Endodermal cell (in vitro differentiated cells): ENCODE measurements around the gene RBKS. TPM values are rescaled to one million over a fixed set of nuclear protein-coding genes. Genes with fewer than 3 reads are reported as not detected.

Experiments
- DNase-seq: peaks from one replicate; pipeline ENCODE4 v3.0.0-alpha.2; 2017
- H3K27ac ChIP-seq: 2 replicates; pipeline ENCODE4 v1.5.1; 2013; ENCODE audit warnings: mild to moderate bottlenecking, low read depth, low read length, moderate library complexity
- H3K27me3 ChIP-seq: 2 replicates; pipeline ENCODE4 v1.6.1; 2013; ENCODE audit warnings: mild to moderate bottlenecking, low read length, moderate library complexity; ENCODE audit not compliant: insufficient read depth, control insufficient read depth, poor library complexity, severe bottlenecking
- H3K36me3 ChIP-seq: 2 replicates; pipeline ENCODE4 v1.7.0; 2013; ENCODE audit warnings: mild to moderate bottlenecking, low read length, moderate library complexity; ENCODE audit not compliant: control insufficient read depth, insufficient read depth
- H3K4me1 ChIP-seq: one replicate; pipeline ENCODE4 v1.7.0; 2013; ENCODE audit warnings: low read length; ENCODE audit not compliant: control insufficient read depth, insufficient read depth
- H3K4me3 ChIP-seq: 2 replicates; pipeline ENCODE4 v1.5.1; 2013; ENCODE audit warnings: mild to moderate bottlenecking, low read length, moderate library complexity
- H3K9ac ChIP-seq: 2 replicates; pipeline ENCODE4 v1.6.1; 2013; ENCODE audit warnings: mild to moderate bottlenecking, low read length, moderate library complexity; ENCODE audit not compliant: poor library complexity, severe bottlenecking; ENCODE audit errors: extremely low read depth
- H3K9me3 ChIP-seq: 2 replicates; pipeline ENCODE4 v1.6.1; 2013; ENCODE audit warnings: mild to moderate bottlenecking, low read length, moderate library complexity; ENCODE audit not compliant: control insufficient read depth
- H3K27ac Mint-ChIP-seq: 2 replicates; pipeline ENCODE4 v1.8.0; 2020; ENCODE audit warnings: mixed read lengths
- H3K27me3 Mint-ChIP-seq: 2 replicates; pipeline ENCODE4 v1.8.0; 2021; ENCODE audit warnings: mild to moderate bottlenecking, mixed read lengths; ENCODE audit not compliant: insufficient read depth
- H3K36me3 Mint-ChIP-seq: 2 replicates; pipeline ENCODE4 v1.8.0; 2020; ENCODE audit warnings: low read depth, mixed read lengths
- H3K4me1 Mint-ChIP-seq: 2 replicates; pipeline ENCODE4 v1.8.0; 2020; ENCODE audit warnings: mixed read lengths
- H3K4me3 Mint-ChIP-seq: 2 replicates; pipeline ENCODE4 v1.8.0; 2020; ENCODE audit warnings: mild to moderate bottlenecking, moderate library complexity, mixed read lengths
- H3K9me3 Mint-ChIP-seq: 2 replicates; pipeline ENCODE4 v1.8.0; 2020; ENCODE audit warnings: mild to moderate bottlenecking, mixed read lengths
- CTCF ChIP-seq: fragments of 200-600 bp; sonication (generic); conservative IDR thresholded peaks from 2 replicates; pipeline ENCODE4 v1.5.0; 2021; ENCODE audit warnings: antibody characterized with exemption, mild to moderate bottlenecking
- WGBS, 2 experiments: methylation state at CpG; one replicate each; pipeline versions ENCODE4 v1.1.5 to v1.1.7; 2013; ENCODE audit warnings: missing lambda C conversion rate in 2 of 2, mixed read lengths in 1 of 2; ENCODE audit not compliant: insufficient coverage in 1 of 2, insufficient read length in 1 of 2; 5-methylcytosine and 5-hydroxymethylcytosine counted together
- total RNA-seq, 2 donors: library from RNA; stranded (reverse); fragmentation: NEBNext Ultra II Directional in 1 of 2; extraction: Animal tissue kit (Norgen Biotek cat#: 25700) in 1 of 2; gene quantifications; 2 replicates in 1 of 2; 3 replicates in 1 of 2; pipeline ENCODE4 v1.2.1, GENCODE V29; 2021

The RBKS gene
- total RNA-seq, 2 donors from 2014 or later: 4.4 to 4.9 TPM

- Mint-ChIP-seq H3K27ac (no peak overlapping the region), H3K27me3 (peaks cover 23% of the 10 kb centered on the region), H3K36me3 (no peaks in the 10 kb centered on the region), H3K4me3 (no peak overlapping the region), H3K9me3 (peaks cover 23% of the 10 kb centered on the region), H3K4me1 (no peaks in the 10 kb centered on the region)
- H3K4me3 ChIP-seq: no peak overlapping the region
- no peak for DNase-seq
- TF ChIP-seq CTCF: no peak
- peaks cover 27% of the 10 kb centered on the region for H3K9me3 ChIP-seq
- WGBS, 2 experiments: 76% methylated on average over 3 of the region's 3 CpGs; no CpG with 5 or more reads in 1 of the 2 experiments
- H3K27ac ChIP-seq: no peak overlapping the region
- H3K36me3 ChIP-seq: no peaks in the 10 kb centered on the region
- H3K9ac ChIP-seq: no peak overlapping the region
- H3K27me3 ChIP-seq: peaks cover 12% of the 10 kb centered on the region
- H3K4me1 ChIP-seq: no peaks in the 10 kb centered on the region
Observed at GRCh38 chr2:27856956-27857355, 33.2 kb downstream of the RBKS start.

- DNase-seq: no peak
- H3K4me1 ChIP-seq: no peaks in the 10 kb centered on the region
- no peak overlapping the region for H3K27ac ChIP-seq
- Mint-ChIP-seq H3K27ac (no peak overlapping the region), H3K27me3 (peaks cover 20% of the 10 kb centered on the region), H3K9me3 (peaks cover 23% of the 10 kb centered on the region), H3K4me3 (no peak overlapping the region), H3K4me1 (no peaks in the 10 kb centered on the region), H3K36me3 (no peaks in the 10 kb centered on the region)
- no peaks in the 10 kb centered on the region for H3K36me3 ChIP-seq
- H3K27me3 ChIP-seq: peaks cover 12% of the 10 kb centered on the region
- no peak overlapping the region for H3K9ac ChIP-seq
- H3K4me3 ChIP-seq: no peak overlapping the region
- H3K9me3 ChIP-seq: peaks cover 27% of the 10 kb centered on the region
- TF ChIP-seq CTCF: no peak
- WGBS, 2 experiments: 70 to 72% methylated on average over 3 of the region's 3 CpGs
Observed at GRCh38 chr2:27856386-27856785, 33.8 kb downstream of the RBKS start.

GRCh38 chr2:27855476-27855875 lies 34.7 kb downstream of the RBKS start:
- Mint-ChIP-seq H3K9me3 (peaks cover 23% of the 10 kb centered on the region), H3K27ac (no peak overlapping the region), H3K36me3 (no peaks in the 10 kb centered on the region), H3K4me1 (no peaks in the 10 kb centered on the region), H3K27me3 (peaks cover 11% of the 10 kb centered on the region), H3K4me3 (no peak overlapping the region)
- Histone ChIP-seq H3K27ac (no peak overlapping the region), H3K4me1 (no peaks in the 10 kb centered on the region), H3K27me3 (peaks cover 9% of the 10 kb centered on the region), H3K36me3 (no peaks in the 10 kb centered on the region), H3K9ac (no peak overlapping the region), H3K4me3 (no peak overlapping the region), H3K9me3 (peaks cover 27% of the 10 kb centered on the region)
- DNase-seq: no peak
- TF ChIP-seq CTCF: no peak
